A549 (cell line): ENCODE data around the gene NT5C3A. TPM values are rescaled to one million over a fixed set of nuclear protein-coding genes. Genes with fewer than 3 reads are reported as not detected.

Experiments used
- ATAC-seq, 2 experiments: fragments of 200-7000 bp in 1 of 2; fragments of >200 bp in 1 of 2; cut with Nextera tagmentation in 1 of 2; cut with Tn5 transposase in 1 of 2; 3 replicates each; pipeline versions ENCODE4 v1.8.0 to v1.9.1; 2018 to 2020; ENCODE audit warnings: mild to moderate bottlenecking in 1 of 2, moderate library complexity in 1 of 2
- CTCF ChIA-PET: fragments of 300-600 bp; sonication (Branson Sonifier 250); formaldehyde crosslinking; extraction: SDS; loops from one replicate; lab custom pipeline; 2021; ENCODE audit warnings: antibody characterized with exemption, inconsistent platforms; lab: Yijun Ruan, JAX
- POLR2A ChIA-PET: fragments of 350-600 bp; formaldehyde crosslinking; extraction: SDS; loops from one replicate; lab custom pipeline; 2021; ENCODE audit warnings: antibody characterized with exemption, inconsistent platforms; lab: Yijun Ruan, JAX
- DNase-seq, 2 experiments: peaks; one replicate each; pipeline versions ENCODE4 v3.0.0 to v3.0.0-alpha.2; 2011 to 2016; ENCODE audit warnings: low read depth in 1 of 2, low spot score in 1 of 2
- FAIRE-seq: peaks from 2 replicates; lab custom pipeline; 2011; peaks lifted over from hg19 to GRCh38; lab: Jason Lieb, UNC
- H3K27ac ChIP-seq, 2 experiments: fragments of >200 bp; sonication (Bioruptor Twin); formaldehyde crosslinking; 3 replicates each; pipeline ENCODE4 v1.5.1; 2016 to 2017
- H3K4me1 ChIP-seq: fragments of >200 bp; sonication (Bioruptor Twin); formaldehyde crosslinking; 3 replicates; pipeline ENCODE4 v1.6.1; 2016
- H3K4me2 ChIP-seq: fragments of >200 bp; sonication (Bioruptor Twin); formaldehyde crosslinking; 3 replicates; pipeline ENCODE4 v1.6.1; 2016
- H3K4me3 ChIP-seq: fragments of >200 bp; sonication (Bioruptor Twin); formaldehyde crosslinking; 3 replicates; pipeline ENCODE4 v1.5.1; 2016
- H3K9me3 ChIP-seq: fragments of >200 bp; sonication (Bioruptor Twin); formaldehyde crosslinking; 3 replicates; pipeline ENCODE4 v1.6.1; 2016
- CTCF ChIP-seq: fragments of >200 bp; sonication (Bioruptor Twin); formaldehyde crosslinking; IDR thresholded peaks from 3 replicates; pipeline ENCODE4 v1.5.1; 2016
- EHMT2 ChIP-seq: fragments of 200-600 bp; sonication (generic); IDR thresholded peaks from 2 replicates; pipeline ENCODE4 v1.6.1; 2016; ENCODE audit warnings: antibody characterized with exemption, low read depth, mild to moderate bottlenecking, moderate library complexity
- FOSL2 ChIP-seq, 2 experiments: fragments of 450-650 bp in 1 of 2; fragments of >200 bp in 1 of 2; sonication (Bioruptor Twin) in 1 of 2; formaldehyde crosslinking; IDR thresholded peaks; 2 replicates each; pipeline versions ENCODE4 v1.5.0 to v1.6.1; 2016 to 2020; ENCODE audit warnings: mild to moderate bottlenecking in 1 of 2, moderate library complexity in 1 of 2
- HEYL ChIP-seq: fragments of 250-450 bp; sonication (Bioruptor Pico); IDR thresholded peaks from 2 replicates; pipeline ENCODE4 v1.8.0; 2021; ENCODE audit warnings: mild to moderate bottlenecking, moderate library complexity
- HOXA7 ChIP-seq: fragments of 250-450 bp; sonication (Bioruptor Pico); IDR thresholded peaks from 2 replicates; pipeline ENCODE4 v1.5.0; 2020; ENCODE audit warnings: mild to moderate bottlenecking, moderate library complexity
- JUN ChIP-seq, 2 experiments: fragments of >200 bp; sonication (Bioruptor Twin); formaldehyde crosslinking; IDR thresholded peaks; 2 replicates in 1 of 2; 3 replicates in 1 of 2; pipeline ENCODE4 v1.6.1; 2016 to 2017
- JUNB ChIP-seq: fragments of >200 bp; sonication (Bioruptor Twin); formaldehyde crosslinking; IDR thresholded peaks from 2 replicates; pipeline ENCODE4 v1.6.1; 2016
- KDM5A ChIP-seq: fragments of 200-600 bp; sonication (generic); IDR thresholded peaks from 2 replicates; pipeline ENCODE4 v1.6.1; 2016; ENCODE audit warnings: antibody characterized with exemption, mild to moderate bottlenecking
- PHF8 ChIP-seq: fragments of 200-600 bp; sonication (generic); IDR thresholded peaks from 2 replicates; pipeline ENCODE4 v1.6.1; 2016; ENCODE audit warnings: low read depth, mild to moderate bottlenecking, antibody characterized with exemption, moderate library complexity, borderline replicate concordance
- POLR2A ChIP-seq: IDR thresholded peaks from 2 replicates; pipeline ENCODE4 v1.6.1; 2012; ENCODE audit warnings: mild to moderate bottlenecking, low read length
- RAD21 ChIP-seq, 2 experiments: fragments of >200 bp in 1 of 2; sonication (Bioruptor Twin) in 1 of 2; formaldehyde crosslinking in 1 of 2; IDR thresholded peaks in 1 of 2; conservative IDR thresholded peaks in 1 of 2; 2 replicates in 1 of 2; 3 replicates in 1 of 2; pipeline ENCODE4 v1.6.1; 2012 to 2018; ENCODE audit warnings: inconsistent platforms in 1 of 2
- RCOR1 ChIP-seq: fragments of 150-350 bp; IDR thresholded peaks from 2 replicates; pipeline ENCODE4 v1.6.1; 2014; ENCODE audit warnings: antibody characterized with exemption, low read length, low read depth
- WGBS: methylation state at CpG from one replicate; pipeline ENCODE4 v1.1.6; 2017; ENCODE audit errors: missing lambda C conversion rate; 5-methylcytosine and 5-hydroxymethylcytosine counted together
- polyA plus RNA-seq, 4 experiments: library from polyadenylated mRNA; depleted of rRNA in 3 of 4; stranded (reverse); fragments of >200 nt; fragmentation: RNase III in 1 of 4; extraction: RNeasy Plus Mini Kit Qiagen cat#74134 plus additional on column Dnase treatment in 1 of 4; gene quantifications; 2 replicates in 3 of 4; 3 replicates in 1 of 4; pipeline ENCODE4 v1.2.3, GENCODE V29; 2011 to 2017
- TF ChIP-seq, protein P1 (sequence below): fragments of 250-450 bp; sonication (Bioruptor Pico); IDR thresholded peaks from 2 replicates; pipeline ENCODE4 v1.5.0; 2021; ENCODE audit warnings: mild to moderate bottlenecking, moderate library complexity, borderline replicate concordance
- TF ChIP-seq, protein P2 (sequence below): IDR thresholded peaks from 2 replicates; pipeline ENCODE4 v1.6.1; 2012; ENCODE audit warnings: low read depth, borderline replicate concordance
- TF ChIP-seq, protein P3 (sequence below): fragments of >200 bp; sonication (Bioruptor Twin); formaldehyde crosslinking; IDR thresholded peaks from 3 replicates; pipeline ENCODE4 v1.6.1; 2016

NT5C3A gene
- polyA plus RNA-seq, 2 of the 4 experiments (the other 2 are of a cell fraction), result 38.2 to 59.6 TPM

DNA sequence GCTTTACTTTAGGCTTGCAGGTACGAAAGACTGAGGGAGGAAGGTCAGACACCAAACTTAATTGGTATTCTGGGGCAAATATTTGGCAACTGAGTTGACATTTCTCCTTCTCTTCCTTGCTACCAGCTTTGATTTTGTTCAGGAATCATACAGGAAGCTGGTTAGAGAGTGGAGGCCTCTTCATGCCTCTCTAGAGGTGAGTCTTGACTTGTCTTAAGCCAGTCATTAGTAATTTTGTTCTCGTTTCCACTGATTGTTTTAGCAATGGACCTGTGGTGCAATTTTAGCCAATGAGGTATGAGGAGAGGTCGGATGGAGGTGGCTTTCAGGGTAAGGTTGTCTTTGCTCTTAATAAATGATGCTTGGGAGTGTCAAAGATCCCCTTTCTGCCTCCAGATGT lies 49.0 kb upstream of the NT5C3A start (continued):
- TF ChIP-seq, protein P1, sequence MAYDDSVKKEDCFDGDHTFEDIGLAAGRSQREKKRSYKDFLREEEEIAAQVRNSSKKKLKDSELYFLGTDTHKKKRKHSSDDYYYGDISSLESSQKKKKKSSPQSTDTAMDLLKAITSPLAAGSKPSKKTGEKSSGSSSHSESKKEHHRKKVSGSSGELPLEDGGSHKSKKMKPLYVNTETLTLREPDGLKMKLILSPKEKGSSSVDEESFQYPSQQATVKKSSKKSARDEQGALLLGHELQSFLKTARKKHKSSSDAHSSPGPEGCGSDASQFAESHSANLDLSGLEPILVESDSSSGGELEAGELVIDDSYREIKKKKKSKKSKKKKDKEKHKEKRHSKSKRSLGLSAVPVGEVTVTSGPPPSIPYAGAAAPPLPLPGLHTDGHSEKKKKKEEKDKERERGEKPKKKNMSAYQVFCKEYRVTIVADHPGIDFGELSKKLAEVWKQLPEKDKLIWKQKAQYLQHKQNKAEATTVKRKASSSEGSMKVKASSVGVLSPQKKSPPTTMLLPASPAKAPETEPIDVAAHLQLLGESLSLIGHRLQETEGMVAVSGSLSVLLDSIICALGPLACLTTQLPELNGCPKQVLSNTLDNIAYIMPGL, result no peak
- no peak for TF ChIP-seq RCOR1

DNA sequence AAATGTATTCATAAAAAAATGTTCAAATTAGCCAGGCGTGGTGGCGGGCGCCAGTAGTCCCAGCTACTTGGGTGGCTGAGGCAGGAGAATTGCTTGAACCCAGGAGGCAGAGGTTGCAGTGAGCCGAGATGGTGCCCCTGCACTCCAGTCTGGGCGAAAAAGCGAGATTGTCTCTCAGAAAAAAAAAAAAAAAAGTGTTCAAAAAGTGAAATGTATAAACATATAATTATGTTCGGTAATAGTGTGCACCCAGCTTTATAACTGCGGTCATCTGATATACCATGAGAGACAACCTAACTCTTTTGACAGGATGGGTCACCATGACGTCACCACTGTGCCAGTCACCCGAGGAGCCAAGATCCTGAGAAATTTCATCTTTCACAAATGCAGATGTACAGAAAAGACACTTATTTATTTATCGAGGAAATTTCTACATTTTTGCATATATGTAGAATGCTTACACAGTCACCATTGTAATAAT lies 47.2 kb upstream of the NT5C3A start:
- peaks cover 13% of the 10 kb centered on the region; the same call in 2 of the 3 replicates for H3K4me1 ChIP-seq
- peak overlapping the region; percentile 90 for H3K4me3 ChIP-seq
- ATAC-seq (peak; percentile 53 to 54; a peak in 4 of 6 replicates), DNase-seq (peak; percentile 32 to 40), FAIRE-seq (no peak)
- H3K27ac ChIP-seq, result peak overlapping the region; percentile 90 to 97
- TF ChIP-seq, protein P2, sequence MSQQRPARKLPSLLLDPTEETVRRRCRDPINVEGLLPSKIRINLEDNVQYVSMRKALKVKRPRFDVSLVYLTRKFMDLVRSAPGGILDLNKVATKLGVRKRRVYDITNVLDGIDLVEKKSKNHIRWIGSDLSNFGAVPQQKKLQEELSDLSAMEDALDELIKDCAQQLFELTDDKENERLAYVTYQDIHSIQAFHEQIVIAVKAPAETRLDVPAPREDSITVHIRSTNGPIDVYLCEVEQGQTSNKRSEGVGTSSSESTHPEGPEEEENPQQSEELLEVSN, result no peak
- TF ChIP-seq HOXA7 (CRISPR knock-in tag) (no peak), FOSL2 (IDR thresholded peaks at IDR 0.05) (no peak), FOSL2 (CRISPR knock-in tag; IDR thresholded peaks at IDR 0.05) (peak; percentile 63)
- POLR2A ChIA-PET, result no interaction called here
- CTCF ChIA-PET, result interaction anchor here (0.6 to 4.1 kb wide), 16 partner anchors 9 to 308 kb away, joined by 3 to 26 read pairs (median 4); partner anchors contain the start of genes BBS9 and NT5C3A
- WGBS, result 1% methylated on average over 11 of the region's 11 CpGs
- peak overlapping the region; percentile 75 for H3K4me2 ChIP-seq
- H3K9me3 ChIP-seq, result no peaks in the 10 kb centered on the region

GRCh38 chr7:33109005-33109757 lies 46.6 kb upstream of the NT5C3A start, which contains the start of gene RP9:
Gene RP9, minus strand, starts transcription at chr7:33109404. Its CDS starts 32 bp downstream, at chr7:33109372.
- Histone ChIP-seq H3K9me3 (no peaks in the 10 kb centered on the region), H3K27ac (peak within 1 kb of the TSS; percentile 90 to 97), H3K4me1 (peaks cover 13% of the 10 kb centered on the region; the same call in 2 of the 3 replicates), H3K4me3 (peak within 1 kb of the TSS; percentile 90), H3K4me2 (peak within 1 kb of the TSS; percentile 75)
- TF ChIP-seq CTCF (peak; percentile 90), FOSL2 (IDR thresholded peaks at IDR 0.05) (no peak), FOSL2 (CRISPR knock-in tag; IDR thresholded peaks at IDR 0.05) (no peak), POLR2A (peak; percentile 72), JUN (IDR thresholded peaks at IDR 0.05) (peak; percentile 76 to 88; a peak in 4 of 5 replicates), RAD21 (conservative IDR thresholded peaks at IDR 0.05 in 1 of 2, IDR thresholded peaks at IDR 0.05 in 1 of 2) (peak in 1 of 2 experiments; percentile 33; a peak in 2 of 5 replicates), JUNB (no peak), KDM5A (0 out of 2 replicates have a peak, but pooled peaks have one; percentile 30), PHF8 (peak; percentile 76; the same call in 1 of the 2 replicates), EHMT2 (no peak), HEYL (CRISPR knock-in tag) (no peak)
- TF ChIP-seq, protein P3, sequence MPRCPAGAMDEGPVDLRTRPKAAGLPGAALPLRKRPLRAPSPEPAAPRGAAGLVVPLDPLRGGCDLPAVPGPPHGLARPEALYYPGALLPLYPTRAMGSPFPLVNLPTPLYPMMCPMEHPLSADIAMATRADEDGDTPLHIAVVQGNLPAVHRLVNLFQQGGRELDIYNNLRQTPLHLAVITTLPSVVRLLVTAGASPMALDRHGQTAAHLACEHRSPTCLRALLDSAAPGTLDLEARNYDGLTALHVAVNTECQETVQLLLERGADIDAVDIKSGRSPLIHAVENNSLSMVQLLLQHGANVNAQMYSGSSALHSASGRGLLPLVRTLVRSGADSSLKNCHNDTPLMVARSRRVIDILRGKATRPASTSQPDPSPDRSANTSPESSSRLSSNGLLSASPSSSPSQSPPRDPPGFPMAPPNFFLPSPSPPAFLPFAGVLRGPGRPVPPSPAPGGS, result peak; percentile 81; the same call in 2 of the 3 replicates
- ChIA-PET POLR2A (interaction anchor here (1.3 kb wide), 1 partner anchor 152 kb away, joined by 5 read pairs; the partner anchor contains the start of gene FKBP9), CTCF (interaction anchor here (0.6 to 4.1 kb wide), 32 partner anchors 8 to 416 kb away, joined by 3 to 26 read pairs (median 4); partner anchors contain the start of genes BBS9 and NT5C3A)
- ATAC-seq (peak; percentile 89 to 90), DNase-seq (peak; percentile 61 to 77), FAIRE-seq (no peak)
- 1% methylated on average over 8 of the region's 100 CpGs for WGBS
